Tibial artery (tissue), 4 donors: ENCODE data around the gene TNRC6B.
"Not testable (repeated sequence)": the region's sequence is repeated elsewhere in the genome, so short reads cannot be mapped to it uniquely, and the experiment has no call there.

Source experiments
- DNase-seq, 2 donors: peaks; one replicate each; pipeline ENCODE4 v3.0.0-alpha.2; 2019
- H3K27ac ChIP-seq, 2 donors: fragments of 200-600 bp; sonication (generic) in 1 of 2; 1 replicate in 1 of 2; 2 replicates in 1 of 2; pipeline ENCODE4 v1.5.1; 2018 to 2019; ENCODE audit warnings: mild to moderate bottlenecking in 1 of 2
- H3K27me3 ChIP-seq, 2 donors: fragments of 200-600 bp; sonication (generic) in 1 of 2; one replicate each; pipeline versions ENCODE4 v1.5.1 to v1.6.0; 2016 to 2019
- H3K36me3 ChIP-seq, 3 donors: fragments of 200-600 bp; sonication (generic) in 2 of 3; one replicate each; pipeline ENCODE4 v1.5.1; 2016 to 2019; ENCODE audit warnings: mild to moderate bottlenecking in 2 of 3
- H3K4me1 ChIP-seq, 4 donors: fragments of 200-600 bp; sonication (generic) in 2 of 4; 1 replicate in 3 of 4; 2 replicates in 1 of 4; pipeline ENCODE4 v1.5.1; 2016 to 2019
- H3K4me3 ChIP-seq, 2 donors: fragments of 200-600 bp; sonication (generic) in 1 of 2; 1 replicate in 1 of 2; 2 replicates in 1 of 2; pipeline ENCODE4 v1.5.1; 2018 to 2019; ENCODE audit warnings: mild to moderate bottlenecking in 2 of 2
- H3K9me3 ChIP-seq, 3 donors: fragments of 200-600 bp; sonication (generic) in 1 of 3; one replicate each; pipeline ENCODE4 v1.5.1; 2016 to 2019
- intact Hi-C: fragments of 100-400 bp; cut with DNase I; formaldehyde crosslinking; loops from one replicate; pipeline ENCODE4 v1.15.0; 2023; ENCODE audit warnings: low total_unique reads
- TF ChIP-seq, protein P1 (sequence below), 2 experiments: fragments of 200-600 bp in 1 of 2; fragments of 450-650 bp in 1 of 2; IDR thresholded peaks; one replicate each; pipeline ENCODE4 v1.5.1; 2017 to 2019; ENCODE audit warnings: antibody characterized with exemption in 2 of 2, mild to moderate bottlenecking in 1 of 2, moderate library complexity in 1 of 2

TNRC6B gene

GRCh38 chr22:40153192-40153591, 24.5 kb upstream of the TNRC6B start:
- H3K4me1 ChIP-seq = peaks cover 0 to 21% (median 10%) of the 10 kb centered on the region in 4 donors
- peaks cover 0 to 10% (median 5%) of the 10 kb centered on the region in 3 donors for H3K36me3 ChIP-seq
- TF ChIP-seq, protein P1, sequence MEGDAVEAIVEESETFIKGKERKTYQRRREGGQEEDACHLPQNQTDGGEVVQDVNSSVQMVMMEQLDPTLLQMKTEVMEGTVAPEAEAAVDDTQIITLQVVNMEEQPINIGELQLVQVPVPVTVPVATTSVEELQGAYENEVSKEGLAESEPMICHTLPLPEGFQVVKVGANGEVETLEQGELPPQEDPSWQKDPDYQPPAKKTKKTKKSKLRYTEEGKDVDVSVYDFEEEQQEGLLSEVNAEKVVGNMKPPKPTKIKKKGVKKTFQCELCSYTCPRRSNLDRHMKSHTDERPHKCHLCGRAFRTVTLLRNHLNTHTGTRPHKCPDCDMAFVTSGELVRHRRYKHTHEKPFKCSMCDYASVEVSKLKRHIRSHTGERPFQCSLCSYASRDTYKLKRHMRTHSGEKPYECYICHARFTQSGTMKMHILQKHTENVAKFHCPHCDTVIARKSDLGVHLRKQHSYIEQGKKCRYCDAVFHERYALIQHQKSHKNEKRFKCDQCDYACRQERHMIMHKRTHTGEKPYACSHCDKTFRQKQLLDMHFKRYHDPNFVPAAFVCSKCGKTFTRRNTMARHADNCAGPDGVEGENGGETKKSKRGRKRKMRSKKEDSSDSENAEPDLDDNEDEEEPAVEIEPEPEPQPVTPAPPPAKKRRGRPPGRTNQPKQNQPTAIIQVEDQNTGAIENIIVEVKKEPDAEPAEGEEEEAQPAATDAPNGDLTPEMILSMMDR (IDR thresholded peaks at IDR 0.05) = no peak
- H3K27ac ChIP-seq = no peak overlapping the region
- DNase-seq = no peak
- H3K9me3 ChIP-seq = no peaks in the 10 kb centered on the region
- no peak overlapping the region for H3K4me3 ChIP-seq
- intact Hi-C loops = no loop called here
- H3K27me3 ChIP-seq = no peaks in the 10 kb centered on the region

DNA sequence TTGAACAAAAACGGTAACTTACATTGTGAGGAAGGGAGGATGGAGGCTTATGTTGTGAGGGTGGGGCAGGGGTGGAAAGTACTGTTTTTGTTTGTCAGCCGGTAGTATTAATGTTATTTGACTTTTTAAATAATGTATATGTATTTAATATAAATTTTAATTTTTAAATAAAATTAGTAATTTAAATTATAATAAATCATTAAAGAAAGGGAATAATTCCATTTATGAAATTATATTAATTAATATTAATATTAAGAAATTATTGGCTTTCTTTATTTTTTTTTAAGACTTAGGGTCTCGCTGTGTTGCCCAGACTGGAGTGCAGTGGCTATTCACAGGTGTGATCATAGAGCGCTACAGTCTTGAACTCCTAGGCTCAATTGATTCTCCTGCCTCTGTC, 24.0 kb upstream of the TNRC6B start:
- Histone ChIP-seq H3K36me3 (peaks cover 0 to 10% (median 5%) of the 10 kb centered on the region in 3 donors), H3K4me3 (no peak overlapping the region), H3K9me3 (no peaks in the 10 kb centered on the region), H3K27ac (no peak overlapping the region), H3K4me1 (peaks cover 0 to 21% (median 10%) of the 10 kb centered on the region in 4 donors), H3K27me3 (no peaks in the 10 kb centered on the region)
- DNase-seq = no peak
- TF ChIP-seq, protein P1 (IDR thresholded peaks at IDR 0.05) = no peak
- intact Hi-C loops = no loop called here

DNA sequence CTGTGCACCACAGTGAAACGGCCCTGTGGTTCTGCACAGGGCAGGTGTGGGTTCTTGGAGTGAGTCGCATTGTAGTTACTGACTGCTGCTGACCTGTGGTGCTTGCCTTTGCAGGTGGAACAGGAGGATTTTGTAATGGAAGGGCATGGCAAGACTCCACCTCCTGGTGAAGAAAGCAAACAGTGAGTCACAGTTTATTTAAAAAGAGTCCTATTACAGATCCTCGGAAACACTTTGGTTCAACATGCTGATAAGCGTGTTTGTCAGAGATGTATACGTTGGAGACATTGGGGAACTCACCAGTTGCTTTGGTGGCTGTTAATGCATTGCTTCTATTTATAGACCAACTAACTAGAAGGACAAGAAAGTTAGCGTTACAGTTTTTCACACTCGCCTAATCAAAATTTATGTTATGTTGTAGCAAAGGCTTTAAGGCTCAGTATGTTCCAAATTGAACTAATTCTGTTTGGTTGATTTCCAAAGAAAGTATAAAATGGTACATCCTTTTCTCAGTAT, 21.7 kb upstream of the TNRC6B start:
- DNase-seq = no peak
- Histone ChIP-seq H3K36me3 (peaks cover 0 to 4% (median 0%) of the 10 kb centered on the region in 3 donors), H3K4me3 (no peak overlapping the region), H3K9me3 (no peaks in the 10 kb centered on the region), H3K27me3 (no peaks in the 10 kb centered on the region), H3K4me1 (peaks cover 0 to 21% (median 10%) of the 10 kb centered on the region in 4 donors), H3K27ac (peak overlapping the region; percentile 36 to 42)
- intact Hi-C loops = no loop called here
- TF ChIP-seq, protein P1 (IDR thresholded peaks at IDR 0.05) = peak in 1 of 2 experiments; percentile 14

DNA sequence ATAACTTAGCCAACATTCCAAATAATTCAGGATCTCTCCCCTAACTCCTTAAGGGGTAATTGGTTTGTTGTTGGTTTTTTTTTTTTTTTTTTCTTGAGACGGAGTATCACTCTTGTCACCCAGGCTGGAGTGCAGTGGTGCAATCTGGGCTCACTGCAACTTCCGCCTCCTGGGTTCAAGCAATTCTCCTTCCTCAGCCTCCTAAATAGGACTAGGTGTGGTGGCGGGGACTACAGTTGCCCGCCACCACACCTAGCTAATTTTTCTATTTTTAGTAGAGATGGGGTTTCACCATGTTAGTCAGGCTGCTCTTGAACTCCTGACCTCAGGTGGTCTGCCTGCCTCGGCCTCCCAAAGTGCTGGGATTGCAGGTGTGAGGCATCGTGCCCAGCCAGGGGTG, 21.0 kb upstream of the TNRC6B start:
- intact Hi-C loops, H3K9me3 ChIP-seq, H3K36me3 ChIP-seq, H3K4me3 ChIP-seq, DNase-seq, H3K27me3 ChIP-seq: not testable (repeated sequence)
- Histone ChIP-seq H3K4me1 (peaks cover 0 to 21% (median 10%) of the 10 kb centered on the region in 4 donors), H3K27ac (peak overlapping the region; percentile 36 to 42)

DNA sequence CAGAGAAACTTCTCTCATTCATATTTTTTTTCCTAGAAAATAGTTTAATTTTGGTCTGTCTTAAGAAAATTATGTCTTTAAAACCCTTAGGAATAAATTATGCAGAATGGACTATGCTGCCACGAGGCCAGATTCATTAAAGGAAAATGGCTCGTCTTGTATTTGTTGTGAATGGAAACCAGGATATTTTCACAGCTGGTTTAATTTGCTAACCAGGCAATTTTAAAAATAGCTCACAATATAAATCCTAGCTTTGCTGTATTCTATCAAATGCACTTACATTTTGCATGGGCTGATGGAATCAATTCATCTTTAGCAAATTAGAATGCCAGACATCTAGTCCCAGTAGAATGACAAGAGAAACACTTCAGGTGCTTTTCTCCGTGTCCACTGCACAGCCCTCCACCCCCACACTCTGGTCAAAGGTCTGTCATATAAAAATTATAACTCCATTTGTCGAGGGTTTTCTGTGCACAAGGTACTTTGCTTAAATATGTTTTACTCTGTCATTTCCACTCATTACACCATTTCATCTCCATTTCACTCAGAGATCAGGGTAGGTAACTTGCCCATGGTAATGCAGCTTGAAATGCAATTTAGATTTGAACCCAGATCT, 20.3 kb upstream of the TNRC6B start:
- Histone ChIP-seq H3K27ac (peak overlapping the region; percentile 36 to 37), H3K9me3 (no peaks in the 10 kb centered on the region), H3K4me3 (no peak overlapping the region), H3K4me1 (peaks cover 0 to 21% (median 10%) of the 10 kb centered on the region in 4 donors), H3K36me3 (peaks cover 0 to 4% (median 0%) of the 10 kb centered on the region in 3 donors), H3K27me3 (no peaks in the 10 kb centered on the region)
- TF ChIP-seq, protein P1 (IDR thresholded peaks at IDR 0.05) = no peak
- intact Hi-C loops = no loop called here
- DNase-seq = no peak

GRCh38 chr22:40161194-40161593, 16.5 kb upstream of the TNRC6B start:
- intact Hi-C loops = no loop called here
- H3K36me3 ChIP-seq = peaks cover 0 to 21% (median 4%) of the 10 kb centered on the region in 3 donors
- H3K9me3 ChIP-seq = no peaks in the 10 kb centered on the region
- no peak for DNase-seq
- H3K4me1 ChIP-seq = peaks cover 0 to 17% (median 6%) of the 10 kb centered on the region in 4 donors
- no peaks in the 10 kb centered on the region for H3K27me3 ChIP-seq
- TF ChIP-seq, protein P1 (IDR thresholded peaks at IDR 0.05) = no peak
- no peak overlapping the region for H3K4me3 ChIP-seq
- H3K27ac ChIP-seq = no peak overlapping the region

DNA sequence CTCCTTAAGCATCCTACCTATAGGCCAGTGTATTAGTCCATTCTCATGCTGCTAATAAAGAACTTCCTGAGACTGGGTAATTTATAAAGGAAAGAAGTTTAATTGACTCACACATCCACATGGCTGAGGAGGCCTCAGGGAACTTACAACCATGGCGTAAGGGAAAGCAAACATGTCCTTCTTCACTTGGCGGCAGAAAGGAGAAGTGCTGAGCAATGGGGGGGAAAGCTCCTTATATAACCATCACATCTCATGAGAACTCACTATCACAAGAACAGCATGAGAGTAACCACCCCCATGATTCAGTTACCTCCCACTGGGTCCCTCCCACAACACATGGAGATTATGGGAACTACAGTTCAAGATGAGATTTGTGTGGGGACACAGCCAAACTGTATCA, 12.2 kb upstream of the TNRC6B start:
- peaks cover 0 to 19% (median 4%) of the 10 kb centered on the region in 3 donors for H3K36me3 ChIP-seq
- intact Hi-C loops, H3K27me3 ChIP-seq, H3K27ac ChIP-seq, H3K4me1 ChIP-seq, H3K9me3 ChIP-seq, DNase-seq, H3K4me3 ChIP-seq: not testable (repeated sequence)
